H9 (cell line): ENCODE data around the gene PRR36. TPM values are rescaled to one million over a fixed set of nuclear protein-coding genes. Genes with fewer than 3 reads are reported as not detected.

Experiments
- DNase-seq: peaks from one replicate; pipeline ENCODE4 v3.0.0-alpha.2; 2017
- H2AFZ ChIP-seq: one replicate; pipeline ENCODE4 v1.6.1; 2013; ENCODE audit warnings: mild to moderate bottlenecking, low read length, control low read depth, moderate library complexity
- H2AK5ac ChIP-seq: 2 replicates; pipeline ENCODE4 v1.6.1; 2013; ENCODE audit warnings: low read length, control low read depth, mixed read lengths; ENCODE audit not compliant: insufficient read length
- H2BK120ac ChIP-seq: one replicate; pipeline ENCODE4 v1.6.1; 2013; ENCODE audit warnings: low read depth, mild to moderate bottlenecking, low read length, control low read depth, inconsistent platforms; ENCODE audit not compliant: poor library complexity, severe bottlenecking
- H2BK12ac ChIP-seq: 2 replicates; pipeline ENCODE4 v1.6.1; 2013; ENCODE audit warnings: low read length, control low read depth, mixed read lengths, low read depth; ENCODE audit not compliant: insufficient read length
- H2BK15ac ChIP-seq: 2 replicates; pipeline ENCODE4 v1.6.1; 2013; ENCODE audit warnings: low read depth, low read length, control low read depth
- H2BK20ac ChIP-seq: one replicate; pipeline ENCODE4 v1.6.1; 2013; ENCODE audit warnings: low read depth, mild to moderate bottlenecking, low read length, control low read depth, inconsistent platforms; ENCODE audit not compliant: poor library complexity, severe bottlenecking
- H2BK5ac ChIP-seq: 2 replicates; pipeline ENCODE4 v1.6.1; 2013; ENCODE audit warnings: low read length, control low read depth, mixed read lengths; ENCODE audit not compliant: insufficient read length
- H3K14ac ChIP-seq: 2 replicates; pipeline ENCODE4 v1.6.1; 2013; ENCODE audit warnings: low read length, control low read depth; ENCODE audit not compliant: insufficient read depth
- H3K18ac ChIP-seq: 2 replicates; pipeline ENCODE4 v1.6.1; 2013; ENCODE audit warnings: low read depth, mild to moderate bottlenecking, mixed read lengths, low read length, control low read depth; ENCODE audit not compliant: insufficient read length
- H3K23ac ChIP-seq: 2 replicates; pipeline ENCODE4 v1.6.1; 2013; ENCODE audit warnings: low read length, control low read depth, mixed read lengths, low read depth; ENCODE audit not compliant: insufficient read length
- H3K23me2 ChIP-seq: 2 replicates; pipeline ENCODE4 v1.6.1; 2013; ENCODE audit warnings: low read depth, mild to moderate bottlenecking, mixed read lengths, low read length, control low read depth; ENCODE audit not compliant: insufficient read length, poor library complexity, severe bottlenecking
- H3K27ac ChIP-seq: 2 replicates; pipeline ENCODE4 v1.5.1; 2013; ENCODE audit warnings: low read length, control low read depth, mixed read lengths, low read depth; ENCODE audit not compliant: insufficient read length
- H3K27me3 ChIP-seq: 2 replicates; pipeline ENCODE4 v1.6.1; 2013; ENCODE audit warnings: low read length, control low read depth, inconsistent platforms; ENCODE audit not compliant: insufficient read depth
- H3K4ac ChIP-seq: 2 replicates; pipeline ENCODE4 v1.6.1; 2013; ENCODE audit warnings: low read depth, mild to moderate bottlenecking, control low read depth, inconsistent platforms, low read length, moderate library complexity
- H3K4me1 ChIP-seq: 2 replicates; pipeline ENCODE4 v1.6.1; 2013; ENCODE audit warnings: low read length, control low read depth, inconsistent platforms; ENCODE audit not compliant: insufficient read depth
- H3K4me2 ChIP-seq: 2 replicates; pipeline ENCODE4 v1.6.1; 2013; ENCODE audit warnings: low read length, control low read depth, mixed read lengths; ENCODE audit not compliant: insufficient read length, insufficient read depth
- H3K56ac ChIP-seq: 2 replicates; pipeline ENCODE4 v1.6.1; 2013; ENCODE audit warnings: low read depth, mild to moderate bottlenecking, mixed read lengths, low read length, control low read depth; ENCODE audit not compliant: insufficient read length
- H3K79me1 ChIP-seq: 2 replicates; pipeline ENCODE4 v1.6.1; 2013; ENCODE audit warnings: low read depth, mild to moderate bottlenecking, moderate library complexity, low read length, control low read depth, inconsistent platforms; ENCODE audit not compliant: insufficient read depth, poor library complexity, severe bottlenecking
- H3K79me2 ChIP-seq: 2 replicates; pipeline ENCODE4 v1.6.1; 2013; ENCODE audit warnings: low read length, control low read depth, inconsistent platforms; ENCODE audit not compliant: insufficient read depth
- H3K9ac ChIP-seq: 2 replicates; pipeline ENCODE4 v1.6.1; 2013; ENCODE audit warnings: low read length, control low read depth, mixed read lengths; ENCODE audit not compliant: insufficient read length; ENCODE audit errors: extremely low read depth
- H3K9me3 ChIP-seq: one replicate; pipeline ENCODE4 v1.6.1; 2013; ENCODE audit warnings: low read depth, low read length, inconsistent platforms; ENCODE audit not compliant: control insufficient read depth
- H3T11ph ChIP-seq: one replicate; pipeline ENCODE4 v1.6.1; 2013; ENCODE audit warnings: mild to moderate bottlenecking, low read length, control low read depth, inconsistent platforms
- H4K20me1 ChIP-seq: one replicate; pipeline ENCODE4 v1.6.1; 2013; ENCODE audit not compliant: control insufficient read depth, insufficient read length, insufficient read depth
- H4K5ac ChIP-seq: 2 replicates; pipeline ENCODE4 v1.6.1; 2013; ENCODE audit warnings: low read depth, mild to moderate bottlenecking, mixed read lengths, low read length, control low read depth; ENCODE audit not compliant: insufficient read length
- H4K8ac ChIP-seq: replicated peaks from 2 replicates; pipeline ENCODE4 v1.6.1; 2013; ENCODE audit warnings: low read length, control low read depth, mixed read lengths, low read depth; ENCODE audit not compliant: insufficient read length
- H4K91ac ChIP-seq: 2 replicates; pipeline ENCODE4 v1.6.1; 2013; ENCODE audit warnings: low read depth, mild to moderate bottlenecking, moderate library complexity, mixed read lengths, low read length, control low read depth; ENCODE audit not compliant: insufficient read length
- H3K27ac Mint-ChIP-seq, 3 experiments: 2 replicates in 2 of 3; 3 replicates in 1 of 3; pipeline ENCODE4 v1.8.0; 2020 to 2021; ENCODE audit warnings: mixed read lengths in 3 of 3, mild to moderate bottlenecking in 1 of 3, moderate library complexity in 1 of 3
- H3K27me3 Mint-ChIP-seq: 2 replicates; pipeline ENCODE4 v1.8.0; 2021; ENCODE audit warnings: low read depth, mild to moderate bottlenecking, moderate library complexity, mixed read lengths
- H3K36me3 Mint-ChIP-seq, 3 experiments: 2 replicates in 2 of 3; 3 replicates in 1 of 3; pipeline ENCODE4 v1.8.0; 2020 to 2021; ENCODE audit warnings: low read depth in 3 of 3, mixed read lengths in 3 of 3; ENCODE audit not compliant: insufficient read depth in 1 of 3
- H3K4me1 Mint-ChIP-seq, 2 experiments: 2 replicates each; pipeline ENCODE4 v1.8.0; 2020; ENCODE audit warnings: mixed read lengths in 2 of 2
- H3K4me3 Mint-ChIP-seq, 2 experiments: 2 replicates in 1 of 2; 3 replicates in 1 of 2; pipeline ENCODE4 v1.8.0; 2020 to 2021; ENCODE audit warnings: mild to moderate bottlenecking in 2 of 2, mixed read lengths in 2 of 2, moderate library complexity in 1 of 2
- H3K9me3 Mint-ChIP-seq, 2 experiments: 2 replicates in 1 of 2; 3 replicates in 1 of 2; pipeline ENCODE4 v1.8.0; 2020; ENCODE audit warnings: mild to moderate bottlenecking in 2 of 2, mixed read lengths in 2 of 2, moderate library complexity in 1 of 2
- WGBS: extraction: QIAGEN DNeasy Blood & Tissue Kit; methylation state at CpG from one replicate; pipeline ENCODE4 v1.1.7; 2013; ENCODE audit warnings: missing lambda C conversion rate, low lambda C conversion rate, mixed read lengths; ENCODE audit not compliant: insufficient read length; ENCODE audit errors: extremely low coverage; 5-methylcytosine and 5-hydroxymethylcytosine counted together
- total RNA-seq: library from RNA; stranded (reverse); gene quantifications from 2 replicates; pipeline ENCODE4 v1.2.1, GENCODE V29; 2021
- TF ChIP-seq, protein P1 (sequence below): fragments of 200-600 bp; sonication (generic); conservative IDR thresholded peaks from 3 replicates; pipeline ENCODE4 v1.8.0; 2021; ENCODE audit warnings: antibody characterized with exemption, mild to moderate bottlenecking

PRR36 gene
- total RNA-seq, 1 experiment from 2014 or later = 20.4 TPM

DNA sequence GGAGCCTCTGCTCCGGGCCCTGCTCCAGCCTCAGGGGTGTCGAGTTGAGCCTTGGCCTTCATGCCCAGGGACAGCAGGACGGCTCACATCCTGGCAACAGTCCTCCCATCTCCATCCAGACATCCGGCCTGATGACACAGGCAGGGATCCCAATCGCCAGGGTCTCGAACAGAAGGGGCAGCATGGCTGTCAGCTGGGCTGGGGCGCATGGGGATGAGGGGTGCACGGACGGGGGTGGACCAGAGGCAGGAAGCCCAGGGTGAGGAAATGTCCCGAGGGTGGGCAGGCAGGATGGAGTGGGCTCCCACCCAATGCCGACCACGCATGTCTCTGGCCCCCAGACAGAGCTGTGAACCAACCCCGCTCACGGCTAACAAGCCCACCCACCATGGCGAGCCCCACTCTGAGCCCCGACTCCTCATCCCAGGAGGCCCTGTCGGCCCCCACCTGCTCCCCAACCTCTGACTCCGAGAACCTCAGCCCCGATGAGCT is 28.0 kb downstream of the PRR36 start:
- peaks cover 5% of the 10 kb centered on the region for H4K20me1 ChIP-seq
- no peak overlapping the region for H3K9ac ChIP-seq
- H3K23ac ChIP-seq = no peak overlapping the region
- H2BK20ac ChIP-seq = no peak overlapping the region
- H2BK120ac ChIP-seq = no peak overlapping the region
- H3K27ac Mint-ChIP-seq = no peak overlapping the region
- H4K91ac ChIP-seq = no peak overlapping the region
- H3K4me3 Mint-ChIP-seq = no peak overlapping the region
- H3K18ac ChIP-seq = no peak overlapping the region
- H4K8ac ChIP-seq = no peak overlapping the region
- H3K79me2 ChIP-seq = no peaks in the 10 kb centered on the region
- H3K4me1 Mint-ChIP-seq = no peaks in the 10 kb centered on the region
- H4K5ac ChIP-seq = no peak overlapping the region
- H2AK5ac ChIP-seq = no peak overlapping the region
- no peaks in the 10 kb centered on the region for H3K23me2 ChIP-seq
- no peaks in the 10 kb centered on the region; a peak in 1 of 5 replicates for H3K9me3 Mint-ChIP-seq
- H2BK5ac ChIP-seq = no peak overlapping the region
- H3K27me3 Mint-ChIP-seq = peaks cover 6% of the 10 kb centered on the region
- no peaks in the 10 kb centered on the region for H3K27me3 ChIP-seq
- no peak overlapping the region for H3K4me2 ChIP-seq
- H3K4me1 ChIP-seq = no peaks in the 10 kb centered on the region
- no peak overlapping the region for H3K14ac ChIP-seq
- H3K36me3 Mint-ChIP-seq = no peaks in the 10 kb centered on the region
- H3K79me1 ChIP-seq = no peaks in the 10 kb centered on the region
- DNase-seq = no peak
- no peak overlapping the region for H3K4ac ChIP-seq
- no peak overlapping the region for H2BK15ac ChIP-seq
- H2BK12ac ChIP-seq = no peak overlapping the region
- no peak overlapping the region for H3K27ac ChIP-seq
- TF ChIP-seq, protein P1, sequence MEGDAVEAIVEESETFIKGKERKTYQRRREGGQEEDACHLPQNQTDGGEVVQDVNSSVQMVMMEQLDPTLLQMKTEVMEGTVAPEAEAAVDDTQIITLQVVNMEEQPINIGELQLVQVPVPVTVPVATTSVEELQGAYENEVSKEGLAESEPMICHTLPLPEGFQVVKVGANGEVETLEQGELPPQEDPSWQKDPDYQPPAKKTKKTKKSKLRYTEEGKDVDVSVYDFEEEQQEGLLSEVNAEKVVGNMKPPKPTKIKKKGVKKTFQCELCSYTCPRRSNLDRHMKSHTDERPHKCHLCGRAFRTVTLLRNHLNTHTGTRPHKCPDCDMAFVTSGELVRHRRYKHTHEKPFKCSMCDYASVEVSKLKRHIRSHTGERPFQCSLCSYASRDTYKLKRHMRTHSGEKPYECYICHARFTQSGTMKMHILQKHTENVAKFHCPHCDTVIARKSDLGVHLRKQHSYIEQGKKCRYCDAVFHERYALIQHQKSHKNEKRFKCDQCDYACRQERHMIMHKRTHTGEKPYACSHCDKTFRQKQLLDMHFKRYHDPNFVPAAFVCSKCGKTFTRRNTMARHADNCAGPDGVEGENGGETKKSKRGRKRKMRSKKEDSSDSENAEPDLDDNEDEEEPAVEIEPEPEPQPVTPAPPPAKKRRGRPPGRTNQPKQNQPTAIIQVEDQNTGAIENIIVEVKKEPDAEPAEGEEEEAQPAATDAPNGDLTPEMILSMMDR = no peak
- no CpG with 5 or more reads among the region's 19 CpGs for WGBS
- no peaks in the 10 kb centered on the region for H3K9me3 ChIP-seq
- no peak overlapping the region for H3K56ac ChIP-seq
- H2AFZ ChIP-seq = no peak overlapping the region
- H3T11ph ChIP-seq = no peak overlapping the region
